ENCODE results near the gene DPY19L2.
"Not testable (repeated sequence)": the region's sequence is repeated elsewhere in the genome, so short reads cannot be mapped to it uniquely, and the experiment has no call there.

The DPY19L2 gene

DNA sequence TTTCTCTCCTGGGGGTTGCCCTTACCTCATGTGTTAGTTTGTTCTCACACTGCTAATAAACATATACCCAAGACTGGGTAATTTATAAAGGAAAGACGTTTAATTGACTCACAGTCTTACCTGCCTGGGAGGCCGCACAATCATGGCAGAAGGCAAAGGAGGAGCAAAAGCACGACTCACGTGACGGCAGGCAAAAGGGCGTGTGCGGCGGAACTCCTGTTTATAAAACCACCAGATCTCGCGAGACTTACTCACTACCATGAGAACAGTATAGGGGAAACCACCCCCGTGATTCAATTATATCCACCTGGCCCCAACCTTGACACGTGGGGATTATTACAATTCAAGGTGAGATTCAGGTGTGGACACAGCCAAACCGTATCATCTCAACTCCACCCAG is 116.9 kb downstream of the DPY19L2 start:
- H3K4me3 ChIP-seq (ENCODE audit: low read depth, low read length), result not testable (repeated sequence)

- not testable (repeated sequence) for H3K4me3 ChIP-seq (ENCODE audit: low read depth, low read length)
Measured at GRCh38 chr12:63549034-63549433, 119.3 kb downstream of the DPY19L2 start.

DNA sequence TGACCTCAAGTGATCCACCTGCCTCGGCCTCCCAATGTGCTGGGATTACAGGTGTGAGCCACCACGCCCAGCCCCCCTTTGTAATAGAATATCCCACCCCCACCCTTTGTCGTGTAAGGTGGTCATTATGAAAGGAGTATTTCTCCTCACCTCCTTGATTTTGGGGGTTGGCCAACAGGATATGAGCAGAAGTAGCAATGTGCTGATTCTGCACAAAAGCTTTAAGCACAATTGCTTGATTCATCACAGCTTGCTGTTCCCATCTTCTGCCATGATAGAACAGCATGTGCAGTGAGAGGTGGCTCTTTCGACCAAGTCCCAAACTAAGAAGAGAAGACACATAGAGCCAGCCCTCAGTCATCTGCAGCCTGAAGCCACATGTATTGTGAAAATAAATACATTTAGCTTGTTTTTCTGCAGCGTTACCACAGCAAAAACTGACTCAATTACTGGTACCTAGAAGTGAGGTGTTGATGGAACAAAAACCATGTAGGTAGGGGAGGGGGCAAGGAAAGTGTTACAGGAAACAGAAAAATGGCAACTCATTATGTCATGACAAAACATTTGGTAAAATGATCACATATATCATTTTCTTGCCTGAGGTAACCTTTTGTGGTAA is 122.9 kb downstream of the DPY19L2 start:
- not testable (repeated sequence) for H3K4me3 ChIP-seq (ENCODE audit: low read depth, low read length)

DNA sequence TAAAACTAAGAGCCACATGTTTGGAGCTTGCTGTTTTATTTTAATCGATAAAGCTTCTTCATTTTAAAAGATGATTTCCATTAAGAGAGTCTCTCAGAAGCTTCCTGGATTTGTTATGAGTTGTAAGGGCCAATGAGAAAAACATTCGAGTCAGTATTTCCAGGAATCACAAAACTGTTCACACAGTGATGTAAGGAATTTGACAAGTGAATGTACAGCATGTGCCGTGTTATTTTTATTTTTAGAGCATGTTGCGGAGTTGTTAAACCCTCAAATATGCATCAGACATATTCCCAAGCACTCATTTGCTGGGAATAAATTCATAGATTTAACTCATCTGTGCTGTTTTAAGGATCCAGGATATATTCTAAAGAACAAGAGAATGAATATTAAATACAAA is 129.6 kb downstream of the DPY19L2 start:
- H3K4me3 ChIP-seq (ENCODE audit: low read depth, low read length), result not testable (repeated sequence)

DNA sequence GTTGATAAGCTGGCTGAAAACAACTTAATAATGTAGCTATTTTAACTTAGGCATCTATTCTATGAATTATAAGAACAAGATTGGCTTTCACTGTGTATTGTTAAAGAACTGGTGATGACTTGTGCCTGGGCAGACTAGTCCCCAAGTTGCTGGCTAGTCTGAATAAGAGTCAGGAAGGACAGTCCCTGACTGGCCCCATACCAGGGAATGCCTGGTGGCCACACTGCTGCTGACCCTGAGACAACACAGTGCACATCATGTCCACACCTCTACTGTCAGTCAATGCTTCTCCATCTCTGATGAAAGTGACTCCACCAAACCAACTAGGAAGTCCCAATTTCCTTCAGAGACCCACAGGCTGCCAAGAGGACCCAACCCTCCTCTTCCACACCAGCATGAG is 130.5 kb downstream of the DPY19L2 start:
- not testable (repeated sequence) for H3K4me3 ChIP-seq (ENCODE audit: low read depth, low read length)

GRCh38 chr12:63529641-63530040 is 138.7 kb downstream of the DPY19L2 start:
- H3K4me3 ChIP-seq (ENCODE audit: low read depth, low read length), result not testable (repeated sequence)

DNA sequence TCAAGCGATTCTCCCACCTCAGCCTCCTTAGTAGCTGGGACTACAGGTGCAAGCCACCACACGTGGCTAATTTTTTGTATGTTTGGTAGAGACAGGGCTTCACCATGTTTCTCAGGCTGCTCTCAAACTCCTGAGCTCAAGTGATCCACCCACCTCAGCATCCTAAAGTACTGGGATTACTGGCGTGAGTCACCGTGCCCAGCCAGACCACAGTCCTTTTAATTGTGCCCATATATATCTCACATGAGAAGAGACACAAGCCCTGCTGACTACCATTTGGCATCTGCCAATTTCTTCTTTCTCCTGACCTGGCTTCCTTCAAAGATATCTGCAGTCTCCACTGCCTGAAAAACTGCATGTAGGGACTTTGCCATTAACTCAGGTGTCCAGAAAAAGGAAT is 142.5 kb downstream of the DPY19L2 start:
- TF ChIP-seq, protein P1, sequence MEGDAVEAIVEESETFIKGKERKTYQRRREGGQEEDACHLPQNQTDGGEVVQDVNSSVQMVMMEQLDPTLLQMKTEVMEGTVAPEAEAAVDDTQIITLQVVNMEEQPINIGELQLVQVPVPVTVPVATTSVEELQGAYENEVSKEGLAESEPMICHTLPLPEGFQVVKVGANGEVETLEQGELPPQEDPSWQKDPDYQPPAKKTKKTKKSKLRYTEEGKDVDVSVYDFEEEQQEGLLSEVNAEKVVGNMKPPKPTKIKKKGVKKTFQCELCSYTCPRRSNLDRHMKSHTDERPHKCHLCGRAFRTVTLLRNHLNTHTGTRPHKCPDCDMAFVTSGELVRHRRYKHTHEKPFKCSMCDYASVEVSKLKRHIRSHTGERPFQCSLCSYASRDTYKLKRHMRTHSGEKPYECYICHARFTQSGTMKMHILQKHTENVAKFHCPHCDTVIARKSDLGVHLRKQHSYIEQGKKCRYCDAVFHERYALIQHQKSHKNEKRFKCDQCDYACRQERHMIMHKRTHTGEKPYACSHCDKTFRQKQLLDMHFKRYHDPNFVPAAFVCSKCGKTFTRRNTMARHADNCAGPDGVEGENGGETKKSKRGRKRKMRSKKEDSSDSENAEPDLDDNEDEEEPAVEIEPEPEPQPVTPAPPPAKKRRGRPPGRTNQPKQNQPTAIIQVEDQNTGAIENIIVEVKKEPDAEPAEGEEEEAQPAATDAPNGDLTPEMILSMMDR (IDR thresholded peaks at IDR 0.05; ENCODE audit: borderline replicate concordance, insufficient read depth, low read depth, low read length), result no peak
- no peak overlapping the region for H3K4me3 ChIP-seq (ENCODE audit: low read depth, low read length)

- TF ChIP-seq, protein P1 (IDR thresholded peaks at IDR 0.05; ENCODE audit: borderline replicate concordance, insufficient read depth, low read depth, low read length), result no peak
- no peak overlapping the region for H3K4me3 ChIP-seq (ENCODE audit: low read depth, low read length)
Measured at GRCh38 chr12:63521706-63522105, 146.6 kb downstream of the DPY19L2 start.
